HG03175 (cell line): ENCODE results near the gene PCBP4.
"Not testable (repeated sequence)": the region's sequence is repeated elsewhere in the genome, so short reads cannot be mapped to it uniquely, and the experiment has no call there.

ENCODE experiments used
- ATAC-seq: cut with Tn5 transposase; IDR thresholded peaks from one replicate; pipeline ENCODE4 v1.9.1; 2021; ENCODE audit warnings: mild to moderate bottlenecking, moderate library complexity; ENCODE audit not compliant: unreplicated experiment

PCBP4 gene

DNA sequence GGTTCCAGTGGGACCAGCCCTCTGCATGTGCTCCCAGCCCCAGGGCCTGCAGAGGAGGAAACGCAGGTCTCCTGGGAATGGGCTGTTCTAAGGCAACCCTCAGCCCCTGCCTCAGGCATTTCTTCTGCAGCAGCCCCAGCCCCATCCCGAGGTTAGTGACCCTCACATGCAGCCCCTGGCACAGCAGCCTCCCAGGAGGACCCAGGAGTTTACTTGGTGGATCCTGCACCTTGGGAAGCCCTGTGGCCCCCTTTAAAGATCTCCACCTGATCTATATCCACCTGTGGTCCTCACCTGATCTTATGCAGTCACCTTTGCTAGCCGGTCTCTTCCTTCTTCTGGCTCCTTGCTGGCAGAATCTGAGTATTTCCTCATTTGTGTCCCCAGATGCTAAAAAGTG is 38.3 kb downstream of the PCBP4 start:
- ATAC-seq: not testable (repeated sequence)

- no peak for ATAC-seq
Observed at GRCh38 chr3:51928438-51928837, 38.8 kb downstream of the PCBP4 start.

DNA sequence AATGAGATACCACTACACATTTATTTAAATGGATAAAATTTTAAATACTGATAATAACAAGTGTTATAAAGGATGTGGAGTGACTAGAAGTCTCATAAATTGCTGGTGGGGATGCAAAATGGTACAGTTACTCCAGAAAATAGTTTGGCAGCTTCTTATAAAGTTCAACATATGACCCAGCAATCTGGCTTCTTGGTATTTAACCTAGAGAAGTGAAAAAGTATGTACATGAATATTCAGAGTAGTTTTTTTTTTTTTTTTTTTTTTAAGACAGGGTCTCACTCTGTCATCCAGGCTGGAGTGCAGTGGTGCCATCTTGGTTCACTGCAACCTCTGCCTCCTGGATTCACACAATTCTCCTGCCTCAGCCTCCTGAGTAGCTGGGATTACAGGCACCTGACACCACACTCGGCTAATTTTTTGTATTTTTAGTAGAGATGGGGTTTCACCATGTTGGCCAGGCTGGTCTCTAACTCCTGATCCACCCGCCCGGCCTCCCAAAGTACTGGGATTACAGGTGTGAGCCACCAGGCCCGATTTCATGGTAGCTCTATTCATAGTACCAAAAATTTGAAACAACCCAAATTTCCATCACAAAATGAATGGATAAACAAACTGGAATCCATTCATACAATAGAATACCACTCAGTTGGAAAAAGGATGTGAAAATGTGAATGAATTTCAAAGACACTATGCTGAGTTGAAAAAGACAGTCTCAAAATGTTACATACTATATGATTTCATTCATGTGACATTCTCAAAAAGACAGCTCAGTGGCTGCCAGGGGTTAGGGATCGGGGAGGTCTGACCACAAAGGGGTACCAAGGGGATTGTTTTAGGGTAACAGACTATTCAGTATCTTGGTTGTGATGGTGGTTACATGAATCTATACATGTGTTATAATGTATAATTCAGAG is 39.9 kb downstream of the PCBP4 start:
- no peak for ATAC-seq

DNA sequence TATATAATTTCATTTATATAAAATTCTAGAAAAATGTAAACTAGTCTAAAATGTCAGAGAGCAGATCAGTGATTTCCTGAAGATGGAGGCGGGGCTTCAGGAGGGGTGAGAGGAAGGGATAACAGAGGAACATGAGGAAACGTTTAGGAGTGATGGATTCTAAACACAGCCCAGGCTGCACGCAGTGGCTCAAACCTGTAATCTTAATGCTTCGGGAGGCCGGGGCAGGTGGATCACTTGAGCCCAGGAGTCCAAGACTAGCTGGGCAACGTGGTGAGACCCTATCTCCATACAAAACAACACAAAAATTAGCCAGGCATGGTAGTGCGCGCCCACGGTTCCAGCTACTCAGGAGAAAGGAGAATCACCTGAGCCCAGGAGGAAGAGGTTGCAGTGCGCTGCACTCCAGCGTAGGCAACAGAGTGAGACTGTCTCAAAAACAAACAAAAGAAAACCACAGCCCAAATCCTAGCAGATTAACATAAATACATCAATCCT is 46.1 kb downstream of the PCBP4 start:
- no peak for ATAC-seq

- ATAC-seq: no peak
Observed at GRCh38 chr3:51916418-51916817, 50.8 kb downstream of the PCBP4 start.

DNA sequence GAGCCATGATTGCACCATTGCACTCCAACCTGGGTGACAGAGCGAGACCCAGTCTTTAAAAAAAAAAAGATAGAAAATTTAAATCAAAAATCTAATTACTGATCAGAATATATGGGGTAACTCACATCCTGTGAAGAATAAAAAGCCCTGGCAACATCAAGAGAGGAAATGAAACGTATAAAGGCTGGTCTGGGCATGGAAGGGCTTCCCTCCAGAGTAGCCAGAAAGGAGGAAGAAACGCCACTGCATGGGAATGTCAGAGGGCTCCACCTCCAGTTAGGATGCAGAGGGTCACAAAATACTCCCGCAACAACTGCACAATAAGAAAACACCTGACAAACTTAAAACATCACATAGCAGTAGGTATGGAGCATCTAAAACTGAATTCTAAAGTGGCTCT is 59.2 kb downstream of the PCBP4 start:
- no peak for ATAC-seq
